NCI-H2107 treated with DMSO at 0.1 percent for 48 hours (cell line): ENCODE results near the gene KNDC1.

Source experiments
- DNase-seq: peaks from one replicate; lab custom pipeline; 2025; ENCODE audit not compliant: unreplicated experiment; lab: John Stamatoyannopoulos, UW

Gene KNDC1

DNA sequence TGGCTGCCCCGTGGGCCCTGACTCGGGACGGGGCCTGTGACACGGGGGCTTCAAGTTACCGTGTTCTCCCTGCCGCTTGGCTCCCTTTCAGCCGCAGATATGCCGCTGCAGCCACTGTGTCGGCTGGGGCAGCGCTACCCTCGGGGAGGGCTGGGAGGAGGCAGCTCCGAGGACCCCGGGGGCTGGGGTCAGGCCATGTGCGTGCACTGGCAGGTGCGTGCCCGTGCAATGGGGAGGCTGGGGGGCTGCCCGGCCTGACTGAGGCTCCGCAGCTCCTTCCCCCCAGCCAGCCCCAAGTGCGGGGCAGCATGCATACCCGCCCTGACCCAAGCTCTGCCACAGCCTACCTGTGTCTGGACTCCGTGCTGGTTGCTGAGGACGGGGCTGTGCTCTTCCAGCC is 29.2 kb downstream of the KNDC1 start:
- no peak for DNase-seq

DNA sequence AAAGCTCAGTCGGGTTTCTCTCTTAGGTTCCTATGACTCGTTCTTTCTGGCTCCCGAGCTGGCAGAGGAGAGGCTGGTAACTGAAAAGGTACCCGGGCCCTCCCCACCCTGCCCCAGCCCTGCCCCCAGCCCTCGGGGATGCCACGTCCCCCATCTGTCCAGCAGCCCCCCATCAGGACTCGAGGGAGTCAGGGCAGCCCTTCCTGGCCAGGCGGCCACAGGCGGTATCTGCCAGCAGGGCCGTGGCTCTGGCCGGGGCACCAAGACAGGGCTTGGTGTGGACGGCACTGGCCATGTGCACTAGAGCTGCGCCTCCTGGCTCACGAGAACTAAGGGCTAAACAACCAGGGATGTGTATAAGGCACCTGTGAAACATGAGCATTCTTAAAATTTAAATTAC is 29.7 kb downstream of the KNDC1 start:
- no peak for DNase-seq

DNA sequence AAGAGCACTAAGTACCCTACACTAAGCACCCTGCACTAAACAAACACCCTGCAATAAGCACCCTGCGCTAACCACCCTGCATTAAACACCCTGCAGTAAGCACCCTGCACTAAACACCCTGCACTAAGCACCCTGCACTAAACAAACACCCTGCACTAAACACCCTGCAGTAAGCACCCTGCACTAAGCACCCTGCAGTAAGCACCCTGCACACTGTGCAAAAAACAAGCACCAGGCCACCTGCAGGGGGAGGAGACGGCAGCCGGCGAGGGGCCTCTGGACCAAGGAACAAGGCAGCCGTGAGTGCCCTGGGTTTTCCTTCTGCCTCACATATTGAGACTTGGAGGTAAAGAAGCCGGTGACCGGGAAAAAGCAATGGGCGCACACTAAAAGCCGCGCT is 30.2 kb downstream of the KNDC1 start:
- no peak for DNase-seq

DNA sequence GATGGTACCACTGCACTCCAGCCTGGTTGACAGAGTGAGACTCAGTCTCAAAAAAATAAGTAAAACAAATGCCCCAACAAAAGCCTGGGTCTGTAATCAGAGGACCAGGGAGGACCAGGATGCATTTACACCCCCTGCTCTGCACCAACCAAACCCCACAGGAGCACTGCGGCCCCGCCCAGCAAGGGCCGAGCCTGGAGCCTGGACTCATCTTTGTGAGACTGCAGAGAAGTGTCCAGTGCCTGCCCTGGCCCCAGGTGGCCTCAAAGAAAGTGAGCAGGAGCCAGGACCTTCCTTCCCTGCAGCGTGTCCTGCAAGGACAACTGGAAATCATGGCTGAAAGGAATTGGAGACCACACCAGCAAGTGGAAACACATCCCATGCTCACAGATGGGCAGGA is 31.6 kb downstream of the KNDC1 start:
- DNase-seq = no peak

DNA sequence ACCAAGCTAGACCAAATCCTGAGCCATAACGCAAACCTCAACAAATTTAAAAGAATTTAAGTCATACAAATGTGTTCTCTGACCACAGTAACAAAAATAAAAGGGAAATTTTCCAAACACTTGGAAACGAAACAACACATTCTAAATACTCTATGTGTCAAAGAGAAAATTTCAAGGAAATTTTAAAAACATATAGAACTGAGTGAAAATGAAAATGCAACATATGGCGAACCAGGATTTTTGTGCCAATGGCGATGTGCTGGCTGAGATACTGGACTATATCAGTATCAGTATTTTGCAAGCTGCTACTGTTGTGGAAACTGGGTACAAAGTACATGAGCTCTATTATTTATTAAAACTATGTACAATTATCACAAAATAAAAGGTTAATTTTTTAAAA is 34.1 kb downstream of the KNDC1 start:
- DNase-seq = no peak

DNA sequence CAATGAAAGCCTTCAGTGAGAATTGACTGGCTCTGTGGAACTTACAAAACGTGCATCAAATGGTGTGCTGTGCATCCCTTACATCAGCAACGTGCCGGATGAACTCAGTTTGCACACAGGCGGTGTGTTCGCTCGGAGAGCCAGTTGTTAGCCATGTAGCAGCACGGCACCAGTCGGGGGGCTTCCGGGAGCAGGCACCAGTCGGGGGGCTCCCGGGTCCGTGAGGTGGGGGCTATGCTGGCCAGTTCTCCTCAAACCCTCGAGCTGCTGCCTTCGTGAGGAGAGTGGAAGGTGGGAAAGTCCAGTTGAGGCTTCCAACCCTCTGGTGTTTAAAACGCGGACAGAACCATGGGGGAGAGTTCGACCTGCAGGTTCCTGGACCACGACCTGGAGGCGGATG is 35.1 kb downstream of the KNDC1 start:
- DNase-seq = no peak

DNA sequence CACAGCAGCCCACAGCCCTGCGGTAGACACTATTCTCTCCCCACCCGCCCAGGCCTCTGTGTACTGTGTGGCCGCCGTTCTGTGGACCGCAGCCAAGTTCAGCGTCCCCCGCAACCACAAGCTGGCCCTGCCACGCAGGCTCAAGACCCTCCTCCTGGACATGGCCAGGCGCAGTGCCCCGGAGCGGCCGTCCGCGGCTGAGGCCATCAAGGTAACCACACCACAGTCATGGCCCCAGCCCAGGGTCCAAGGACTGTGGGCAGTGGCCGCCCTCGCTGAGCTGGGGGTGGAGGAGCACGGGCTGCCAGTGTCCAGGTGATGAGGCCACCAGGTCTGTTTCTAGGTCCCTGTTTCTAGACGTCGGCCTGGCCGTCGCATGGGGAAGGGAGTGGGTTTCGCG is 35.6 kb downstream of the KNDC1 start:
- DNase-seq = no peak

DNA sequence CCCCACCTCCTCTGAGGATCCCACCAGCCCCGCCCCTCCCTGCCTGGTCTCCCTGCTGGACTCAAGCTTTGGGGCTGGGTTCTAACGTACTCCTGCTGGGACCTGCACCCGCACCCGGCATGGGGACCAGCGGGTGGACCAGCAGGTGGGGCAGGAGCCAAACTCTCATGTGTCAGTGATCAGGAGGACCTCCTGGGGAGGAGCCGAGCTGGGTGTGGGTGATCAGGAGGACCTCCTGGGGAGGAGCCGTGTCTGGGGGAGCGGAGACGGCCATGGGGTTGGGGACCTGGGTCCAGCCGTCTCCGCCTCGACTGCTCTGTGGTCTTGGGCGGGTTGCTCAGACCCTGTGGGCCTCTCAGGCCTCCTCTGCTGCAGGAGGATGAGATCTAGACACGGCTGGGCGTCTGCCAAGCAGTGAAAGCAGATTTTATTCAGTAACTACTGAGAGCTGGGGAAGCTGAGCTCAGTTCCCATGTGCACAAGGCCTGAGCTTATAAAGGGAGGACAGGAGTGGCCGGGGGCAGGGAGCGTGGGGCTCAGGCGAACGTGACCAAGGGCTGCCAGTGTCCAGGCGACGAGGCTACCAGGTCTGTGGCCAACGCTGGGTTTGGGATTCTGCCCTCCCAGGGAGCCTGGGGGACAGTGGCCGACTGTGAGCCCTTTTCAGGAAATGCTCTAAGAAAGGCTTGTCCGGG is 36.3 kb downstream of the KNDC1 start:
- DNase-seq = no peak

DNA sequence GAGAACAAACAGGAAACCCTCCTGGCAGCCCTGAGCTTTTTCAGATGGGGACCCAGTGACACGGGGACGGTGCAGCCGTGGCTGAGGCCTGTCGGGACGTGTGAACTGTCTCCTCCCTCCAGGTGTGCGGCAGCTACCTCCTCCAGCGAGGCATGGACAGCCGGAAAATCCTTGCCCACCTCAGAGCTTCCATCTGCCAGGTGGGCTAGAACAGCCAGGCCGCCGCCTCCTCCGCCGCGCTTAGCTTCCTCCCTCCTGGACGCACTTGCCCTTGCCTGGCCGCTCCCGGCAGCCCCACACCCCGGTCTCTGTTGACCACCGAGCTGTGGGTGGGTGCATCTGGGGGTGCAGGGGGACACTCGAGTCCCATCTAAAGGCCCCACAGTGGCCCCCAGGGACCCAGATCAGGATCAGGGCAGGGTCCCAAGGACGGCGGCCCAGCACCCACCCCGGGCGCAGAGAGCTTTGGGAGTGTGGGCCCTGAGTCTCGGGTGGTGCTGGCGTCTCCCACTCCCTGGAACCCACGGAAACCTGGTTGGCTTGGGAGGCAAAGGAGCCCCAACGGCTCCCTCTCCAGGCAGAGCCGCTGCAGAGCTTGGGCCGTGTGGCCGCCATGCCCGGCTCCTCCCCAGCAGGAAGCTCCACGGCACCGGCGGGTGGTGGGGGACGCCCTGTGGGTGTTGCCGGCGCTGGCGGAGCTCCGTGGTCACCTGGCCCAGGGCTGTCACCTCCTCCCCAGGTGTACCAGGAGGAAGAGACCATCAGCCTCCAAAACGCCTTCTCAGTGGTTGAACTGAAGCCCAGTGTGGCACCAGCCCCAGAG is 37.1 kb downstream of the KNDC1 start:
- no peak for DNase-seq

DNA sequence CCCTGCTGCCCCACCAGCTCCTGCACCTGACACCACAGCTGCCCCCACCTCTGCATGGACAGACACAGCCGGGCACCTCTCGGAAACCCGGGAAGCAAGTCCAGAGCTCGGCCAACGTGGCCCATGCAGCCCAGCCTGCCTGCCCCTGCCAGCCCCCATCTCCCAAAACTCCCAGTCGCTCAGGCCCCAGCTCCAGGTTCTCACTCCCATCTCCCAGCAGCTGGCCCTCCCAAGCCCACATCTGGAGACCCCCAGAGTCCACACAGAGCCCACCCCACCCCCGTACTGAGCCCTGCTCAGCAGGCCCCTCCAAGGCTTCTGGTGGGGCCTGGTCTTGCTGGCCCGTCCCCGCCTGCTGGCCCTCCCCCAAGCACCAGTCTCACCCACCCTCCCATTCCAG is 37.8 kb downstream of the KNDC1 start:
- no peak for DNase-seq

DNA sequence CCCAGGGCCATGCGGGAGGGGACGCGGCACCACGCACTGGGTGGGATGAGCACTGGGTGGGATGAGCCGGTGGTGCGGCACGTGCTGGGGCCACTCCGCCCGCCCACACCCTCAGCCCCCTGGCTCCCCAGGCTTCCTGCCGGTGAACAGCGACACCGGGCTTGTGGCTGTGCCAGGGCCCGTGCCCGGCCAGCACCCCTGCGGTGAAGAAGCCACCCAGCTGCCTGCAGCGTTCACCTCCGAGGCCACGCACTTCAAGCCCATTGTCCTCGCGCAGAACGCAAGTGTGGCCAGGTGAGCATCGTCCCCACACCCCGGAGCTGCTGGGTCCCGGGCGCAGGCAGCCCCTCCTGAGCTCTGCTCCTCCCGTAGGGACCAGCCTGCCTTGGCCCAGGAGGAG is 38.2 kb downstream of the KNDC1 start:
- no peak for DNase-seq

DNA sequence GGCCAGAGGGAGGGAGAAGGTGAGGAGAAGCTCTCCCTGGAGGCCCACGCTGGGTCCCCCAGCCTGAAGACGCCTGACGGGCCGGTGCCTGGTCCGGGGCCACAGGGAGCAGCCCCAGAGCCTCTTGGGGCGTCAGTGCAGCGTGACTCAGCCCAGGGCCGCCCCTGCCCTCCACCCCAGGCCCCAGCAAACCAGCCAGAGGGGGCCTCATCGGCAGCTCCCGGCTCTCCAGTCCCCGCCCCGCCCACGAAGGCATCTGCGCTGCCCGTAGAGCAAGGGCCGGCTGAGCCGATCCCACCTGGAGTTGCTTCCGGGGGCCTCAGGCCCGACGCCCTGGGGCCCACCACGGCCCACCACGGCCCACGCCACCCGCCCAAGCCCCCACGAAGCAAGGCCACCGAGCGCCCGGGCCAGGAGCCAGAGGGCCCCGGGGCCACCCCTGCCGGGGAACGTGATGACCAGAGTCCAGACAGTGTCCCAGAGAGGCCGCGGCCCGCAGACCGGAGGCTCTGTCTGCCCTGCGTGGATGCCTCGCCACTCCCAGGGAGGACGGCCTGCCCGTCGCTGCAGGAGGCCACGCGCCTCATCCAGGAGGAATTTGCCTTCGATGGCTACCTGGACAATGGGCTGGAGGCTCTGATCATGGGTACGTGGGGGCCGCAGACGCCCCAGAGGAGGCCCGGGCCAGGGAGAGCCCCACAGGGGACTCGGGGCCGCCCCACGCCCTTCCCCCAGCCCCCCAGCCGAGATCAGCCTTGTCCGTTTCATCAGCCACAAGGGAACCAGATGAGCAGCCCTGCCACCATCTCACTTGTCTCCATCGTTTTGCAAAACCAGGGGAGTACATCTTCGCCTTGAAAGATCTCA is 38.8 kb downstream of the KNDC1 start:
- no peak for DNase-seq

DNA sequence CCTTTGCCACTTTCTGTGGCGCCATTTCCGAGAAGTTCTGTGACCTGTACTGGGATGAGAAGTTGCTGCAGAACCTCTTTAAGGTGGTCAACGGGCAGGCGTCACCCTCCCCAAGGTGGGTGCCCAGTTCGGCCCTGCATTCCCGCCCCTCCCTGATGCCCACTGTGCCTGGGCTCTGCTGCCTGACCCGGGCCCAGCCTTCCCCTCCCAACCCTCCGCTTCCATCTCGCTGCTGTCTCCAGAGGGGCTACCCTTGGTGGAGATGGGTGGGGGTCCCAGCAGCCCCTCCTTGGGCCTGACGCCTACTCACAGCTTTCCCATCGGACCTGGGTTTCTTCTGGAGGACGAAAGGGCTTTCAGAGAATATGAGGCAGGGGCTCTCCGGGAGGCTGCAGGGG is 39.5 kb downstream of the KNDC1 start:
- DNase-seq = no peak

DNA sequence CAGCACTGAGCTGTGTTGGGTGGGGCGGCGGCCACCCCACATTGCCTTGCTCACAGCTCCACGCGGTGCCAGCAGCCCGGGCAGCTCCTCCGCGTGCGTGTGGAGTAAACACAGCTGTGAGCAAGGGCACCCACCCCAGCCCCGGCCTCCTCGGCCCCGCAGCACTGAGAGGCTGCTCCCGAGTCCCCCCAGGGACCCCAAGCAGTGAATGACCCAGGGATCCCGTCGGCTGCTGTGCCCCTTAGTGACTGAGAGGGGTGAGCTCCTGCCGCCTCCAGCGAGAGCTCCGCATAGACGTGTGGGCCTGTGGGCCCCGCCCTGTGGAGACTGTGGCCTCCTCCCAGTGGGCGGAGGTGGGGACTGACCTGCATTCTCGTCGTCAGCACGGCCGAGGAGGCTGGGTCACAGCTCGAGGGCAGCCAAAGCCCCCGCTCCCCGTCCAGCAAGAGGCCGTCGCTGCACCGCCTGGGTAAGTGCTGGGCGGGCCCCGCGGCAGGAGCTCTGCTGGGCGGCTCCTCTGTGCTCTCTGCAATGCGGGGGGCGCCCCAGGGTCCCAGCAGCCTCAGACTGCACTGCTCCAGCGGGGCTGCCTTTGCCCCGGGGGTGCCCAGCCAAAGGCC is 40.1 kb downstream of the KNDC1 start:
- no peak for DNase-seq

DNA sequence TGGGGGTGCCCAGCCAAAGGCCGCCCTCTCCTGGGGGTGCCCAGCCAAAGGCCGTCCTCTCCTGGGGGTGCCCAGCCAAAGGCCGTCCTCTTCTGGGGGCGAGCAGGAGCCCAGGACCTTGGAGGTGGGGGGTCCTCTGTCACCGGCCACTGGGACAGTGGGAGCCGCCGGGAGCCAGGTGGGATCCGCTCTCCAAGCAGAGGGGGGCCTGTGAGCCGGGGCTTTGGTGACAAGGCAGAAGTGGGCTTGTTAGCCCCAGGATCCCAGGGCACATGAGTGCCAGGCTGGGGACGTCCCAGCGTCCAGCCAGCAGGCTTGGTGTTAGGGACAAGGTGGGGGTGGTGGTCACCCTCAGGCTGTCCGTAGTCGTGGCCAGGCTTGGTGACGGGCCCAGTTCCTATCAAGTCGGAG is 40.6 kb downstream of the KNDC1 start:
- no peak for DNase-seq

DNA sequence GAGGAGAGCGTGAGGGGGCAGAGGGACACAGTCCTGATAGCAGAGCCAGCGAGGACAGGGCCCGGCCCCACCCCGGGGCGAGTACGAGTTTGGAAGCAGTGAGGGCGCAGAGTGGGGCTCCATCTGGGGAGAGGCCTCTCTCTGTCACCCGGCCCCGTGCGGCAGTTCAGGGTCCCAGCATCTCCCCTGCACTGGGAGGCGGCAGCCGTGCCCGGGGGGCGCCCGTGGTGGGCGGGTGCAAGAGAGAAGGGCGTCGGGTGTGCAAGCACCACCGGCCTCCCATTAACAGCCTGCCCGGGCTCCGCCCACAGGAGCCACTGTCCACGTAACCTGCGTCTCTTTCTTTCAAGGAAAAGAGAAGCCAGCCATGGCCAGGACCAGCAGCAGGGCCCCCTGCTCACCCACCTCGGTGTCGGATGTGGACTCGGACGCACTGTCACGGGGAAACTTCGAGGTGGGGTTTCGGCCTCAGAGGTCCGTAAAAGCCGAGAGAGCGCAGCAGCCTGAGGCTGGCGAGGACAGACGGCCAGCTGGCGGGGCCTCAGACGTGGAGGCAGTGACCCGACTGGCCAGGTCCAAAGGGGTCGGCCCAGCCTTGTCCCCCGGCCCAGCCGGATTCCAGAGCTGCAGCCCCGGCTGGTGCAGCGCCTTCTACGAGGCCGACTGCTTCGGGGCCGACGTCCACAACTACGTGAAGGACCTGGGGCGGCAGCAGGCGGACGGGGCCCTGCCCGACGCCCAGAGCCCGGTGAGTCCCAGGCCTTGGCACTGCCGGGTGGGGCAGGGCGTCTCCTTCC is 41.3 kb downstream of the KNDC1 start:
- no peak for DNase-seq

DNA sequence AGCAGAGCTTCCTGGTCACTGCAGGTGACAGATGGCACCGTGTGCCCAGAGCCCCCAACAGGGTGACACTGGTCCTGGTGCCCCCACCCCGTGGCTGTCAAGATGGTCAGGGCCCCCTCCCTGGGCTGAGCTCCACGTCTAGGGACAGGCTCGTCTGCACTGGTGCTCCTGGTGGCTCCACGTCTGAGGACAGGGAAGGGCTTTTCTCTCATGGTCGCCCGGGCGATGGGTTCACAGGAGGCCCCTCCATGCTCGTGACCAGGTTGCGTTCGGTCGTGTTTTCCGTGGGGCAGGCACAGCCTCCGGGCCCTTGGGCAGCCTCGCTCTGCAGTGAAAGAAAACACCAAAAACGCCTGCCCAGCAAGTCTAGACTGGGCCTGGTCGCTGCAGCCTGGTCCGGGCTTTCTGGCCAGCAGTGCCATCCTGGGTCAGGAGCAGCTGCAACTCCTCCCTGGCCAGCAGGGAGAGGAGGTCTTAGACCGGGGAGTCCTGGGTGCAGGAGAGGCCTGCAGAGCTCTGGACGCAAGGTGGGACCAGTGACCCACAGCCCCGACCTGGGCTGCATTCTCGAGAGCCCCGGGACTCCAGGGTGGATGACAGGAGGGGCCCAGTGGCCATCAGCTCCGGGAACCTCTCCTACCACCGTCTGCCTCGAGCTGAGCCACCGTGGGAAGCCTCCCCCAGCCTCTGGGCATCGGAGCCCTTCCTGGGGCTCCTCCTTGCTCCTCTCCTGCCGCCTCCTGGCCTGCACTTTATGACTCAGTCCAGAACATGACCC is 42.1 kb downstream of the KNDC1 start:
- no peak for DNase-seq

DNA sequence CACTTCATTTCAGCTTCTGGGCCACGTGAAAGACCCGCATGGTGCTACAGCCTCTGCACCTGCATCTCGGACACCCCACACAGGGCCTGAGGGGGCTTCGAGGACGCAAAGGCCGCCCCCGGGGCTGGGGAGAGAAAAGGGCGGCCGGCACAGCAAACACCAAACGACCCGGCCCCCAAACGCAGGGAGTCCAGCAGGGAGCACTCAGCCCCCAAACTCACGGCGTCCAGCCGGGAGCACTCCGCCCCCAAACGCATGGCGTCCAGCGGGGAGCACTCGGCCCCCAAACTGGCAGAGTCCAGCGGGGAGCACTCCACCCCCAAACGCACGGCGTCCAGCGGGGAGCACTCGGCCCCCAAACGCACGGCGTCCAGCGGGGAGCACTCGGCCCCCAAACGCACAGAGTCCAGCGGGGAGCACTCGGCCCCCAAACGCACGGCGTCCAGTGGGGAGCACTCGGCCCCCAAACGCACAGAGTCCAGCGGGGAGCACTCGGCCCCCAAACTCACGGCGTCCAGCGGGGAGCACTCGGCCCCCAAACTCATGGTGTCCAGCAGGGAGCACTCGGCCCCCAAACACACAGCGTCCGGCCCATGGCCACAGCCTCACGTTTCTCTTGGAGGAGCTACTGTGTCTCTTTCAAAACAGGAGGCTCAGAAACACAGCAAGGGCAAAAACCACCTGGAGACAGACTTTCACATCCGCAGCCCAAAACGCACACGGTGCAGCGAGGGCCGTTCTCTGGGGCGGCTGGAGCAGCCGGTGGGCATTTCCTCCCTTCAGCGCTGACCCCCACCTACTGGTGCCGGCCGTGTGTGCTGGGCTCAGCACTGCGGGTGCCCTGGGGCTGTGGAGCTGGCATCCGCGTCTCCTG is 43.0 kb downstream of the KNDC1 start:
- no peak for DNase-seq
